GM18519 (cell line): ENCODE data around the gene PPIL4.
A peak's percentile ranks its signal among the peaks of the same experiment; 100 is the strongest.
"Not testable (repeated sequence)": the region's sequence is repeated elsewhere in the genome, so short reads cannot be mapped to it uniquely, and the experiment has no call there.

ENCODE experiments used
- ATAC-seq: cut with Tn5 transposase; IDR thresholded peaks from one replicate; pipeline ENCODE4 v1.9.1; 2021; ENCODE audit warnings: mild to moderate bottlenecking, moderate library complexity; ENCODE audit not compliant: unreplicated experiment, low FRiP score

The PPIL4 gene

GRCh38 chr6:149534742-149535141 is 11.1 kb downstream of the PPIL4 start:
- no peak for ATAC-seq

- ATAC-seq: no peak
Measured at GRCh38 chr6:149529650-149530049, 16.2 kb downstream of the PPIL4 start.

GRCh38 chr6:149515494-149515893 is 30.3 kb downstream of the PPIL4 start:
- no peak for ATAC-seq

DNA sequence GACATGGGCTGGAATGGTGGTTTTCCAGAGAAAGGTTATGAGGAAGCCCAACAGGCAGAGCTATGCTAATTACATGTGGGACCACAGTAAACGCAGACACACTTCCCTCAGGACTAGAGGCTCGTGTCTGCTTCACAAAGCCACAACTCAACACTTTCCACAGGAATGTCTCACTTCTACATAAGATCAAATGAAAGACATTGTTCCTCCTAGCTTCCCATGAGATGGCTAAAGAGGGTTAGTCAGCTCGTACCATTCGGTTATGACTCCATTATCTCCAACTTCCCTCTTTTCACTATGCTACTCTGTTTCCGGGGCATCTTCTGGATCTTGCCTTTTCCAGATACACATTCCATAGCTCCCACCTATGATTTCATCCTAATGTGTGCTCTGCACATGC is 31.9 kb downstream of the PPIL4 start:
- ATAC-seq: no peak

- ATAC-seq: no peak
Measured at GRCh38 chr6:149510793-149511512, 34.9 kb downstream of the PPIL4 start.

- no peak for ATAC-seq
Measured at GRCh38 chr6:149508485-149508884, 37.4 kb downstream of the PPIL4 start.

GRCh38 chr6:149503872-149504271 is 42.0 kb downstream of the PPIL4 start:
- no peak for ATAC-seq

DNA sequence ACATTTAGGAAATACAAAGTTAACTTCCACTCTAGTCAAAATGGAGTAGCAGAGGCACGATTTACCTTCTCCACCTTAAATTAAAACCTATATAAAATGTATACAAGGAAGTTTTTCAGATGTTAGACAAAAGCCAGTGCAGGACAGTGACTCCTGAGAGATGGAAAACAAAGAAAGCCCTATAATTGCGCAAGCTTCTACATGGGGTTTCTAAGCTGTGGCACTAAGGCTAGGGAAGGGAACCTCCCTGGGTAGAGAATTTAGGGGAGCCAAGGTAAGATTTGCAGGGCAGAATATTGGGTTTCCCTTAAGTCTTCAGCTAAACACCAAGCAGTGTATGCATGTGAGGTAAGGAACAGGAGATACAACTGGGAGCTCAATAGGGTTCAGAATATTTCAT is 42.6 kb downstream of the PPIL4 start:
- ATAC-seq: no peak

- no peak for ATAC-seq
Measured at GRCh38 chr6:149501768-149502167, 44.1 kb downstream of the PPIL4 start.

DNA sequence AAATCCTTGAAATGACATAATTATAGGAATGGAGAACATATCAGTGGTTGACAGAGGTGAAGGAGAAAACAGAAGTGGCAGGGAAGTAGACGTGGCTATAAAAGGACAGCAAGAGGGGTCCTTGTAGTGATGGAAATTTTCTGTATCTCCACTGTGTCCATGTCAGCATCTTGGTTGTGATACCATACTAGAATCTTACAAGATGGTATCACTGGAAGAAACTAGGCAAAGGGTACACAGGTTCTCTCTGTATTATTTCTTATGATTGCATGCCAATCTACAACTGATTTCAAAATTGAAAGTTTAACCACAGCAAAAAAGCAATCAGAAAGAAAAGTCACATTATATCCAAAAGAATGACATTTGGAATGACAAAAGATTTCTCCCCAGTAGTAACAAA is 44.6 kb downstream of the PPIL4 start:
- ATAC-seq: no peak

GRCh38 chr6:149500096-149500495 is 45.7 kb downstream of the PPIL4 start:
- no peak for ATAC-seq

GRCh38 chr6:149499066-149499465 is 46.8 kb downstream of the PPIL4 start:
- ATAC-seq: no peak

DNA sequence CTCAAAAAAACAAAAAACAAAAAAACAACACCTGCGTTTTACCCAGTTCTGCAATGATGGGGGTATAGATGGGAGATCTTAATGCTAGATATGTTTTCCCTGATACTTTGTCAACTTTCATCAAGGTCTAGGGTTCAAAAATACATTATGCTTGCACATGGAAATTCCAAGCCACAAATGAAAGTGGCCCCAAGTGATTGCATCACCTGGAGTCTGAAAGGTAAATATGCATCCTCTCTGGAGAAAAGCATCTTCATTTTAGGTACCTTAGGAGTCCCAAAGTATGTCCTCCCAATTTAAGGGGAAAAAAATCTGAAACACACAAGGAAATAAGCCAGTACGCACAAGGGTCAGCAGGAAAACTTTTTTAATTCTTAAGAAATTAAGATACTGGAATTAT is 48.5 kb downstream of the PPIL4 start:
- no peak for ATAC-seq

- ATAC-seq: peak; percentile 49
Measured at GRCh38 chr6:149496597-149496996, 49.2 kb downstream of the PPIL4 start.

- ATAC-seq: not testable (repeated sequence)
Measured at GRCh38 chr6:149495349-149496016, 50.4 kb downstream of the PPIL4 start.

- ATAC-seq: peak; percentile 47
Measured at GRCh38 chr6:149494810-149495209, 51.0 kb downstream of the PPIL4 start.

- no peak for ATAC-seq
Measured at GRCh38 chr6:149493761-149494320, 52.0 kb downstream of the PPIL4 start.

GRCh38 chr6:149492798-149493343 is 53.0 kb downstream of the PPIL4 start:
- no peak for ATAC-seq

DNA sequence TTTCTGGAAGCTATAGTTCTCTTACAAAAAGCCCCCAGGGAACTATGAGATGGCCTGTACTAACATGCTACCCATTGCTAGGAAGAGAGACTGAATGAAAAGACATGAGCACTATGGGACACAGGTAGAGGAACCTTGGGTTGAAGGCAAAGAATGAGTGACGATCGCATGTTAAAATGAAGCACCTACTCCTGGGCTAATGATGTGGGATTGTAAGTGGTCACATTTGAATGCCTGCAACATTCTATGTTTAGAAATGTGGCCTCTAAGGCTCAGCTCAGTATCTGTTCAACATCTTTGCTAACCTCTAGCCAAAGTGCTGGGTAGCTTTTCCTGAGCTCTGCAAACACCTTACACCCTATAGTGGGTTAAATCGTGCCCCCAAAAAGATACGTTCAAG is 55.9 kb downstream of the PPIL4 start:
- ATAC-seq: no peak

DNA sequence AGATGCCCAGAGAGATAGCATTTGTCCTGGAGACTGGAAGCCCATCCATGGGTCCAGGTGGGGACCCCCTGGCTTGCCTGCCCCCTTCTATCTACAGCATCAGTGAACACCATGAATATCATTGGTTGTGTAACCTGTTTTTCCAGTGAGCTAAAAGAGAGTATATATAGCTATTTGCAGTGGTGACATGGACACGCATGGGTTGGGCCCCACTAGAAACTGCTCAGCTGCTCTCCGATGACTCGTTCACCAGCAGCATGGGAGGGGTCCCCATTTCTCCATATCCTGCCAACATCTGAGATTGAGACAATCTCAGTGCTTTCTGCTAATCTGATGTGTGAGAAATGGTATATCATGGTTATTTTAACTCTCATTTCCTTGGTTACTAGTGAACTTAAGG is 57.0 kb downstream of the PPIL4 start:
- no peak for ATAC-seq

DNA sequence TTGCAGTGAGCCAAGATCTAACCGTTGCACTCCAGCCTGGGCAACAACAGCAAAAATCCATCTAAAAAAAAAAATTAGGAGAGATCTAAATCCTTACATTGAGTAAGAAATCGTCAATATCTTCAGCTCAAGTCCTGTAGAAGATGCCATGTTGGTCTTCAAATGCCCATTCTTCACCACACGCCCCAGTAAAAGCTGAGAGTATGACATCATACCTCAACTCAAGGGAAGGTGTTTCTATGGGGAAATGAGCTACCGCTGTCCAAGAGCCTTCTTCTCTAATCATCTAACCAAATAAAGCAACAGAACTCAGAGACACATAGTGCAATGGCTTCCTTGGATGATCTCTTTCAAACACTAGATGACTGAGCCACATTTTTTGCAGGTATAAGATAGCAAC is 58.5 kb downstream of the PPIL4 start:
- ATAC-seq: no peak
